ENCODE measurements around the gene COL19A1. TPM values are rescaled to one million over a fixed set of nuclear protein-coding genes. Genes with fewer than 3 reads are reported as not detected.

COL19A1 gene
- total and polyA plus RNA-seq, 9 of the 15 experiments (the other 6 are each of a cell fraction or from before 2014, with no cell fraction given) = not detected

DNA sequence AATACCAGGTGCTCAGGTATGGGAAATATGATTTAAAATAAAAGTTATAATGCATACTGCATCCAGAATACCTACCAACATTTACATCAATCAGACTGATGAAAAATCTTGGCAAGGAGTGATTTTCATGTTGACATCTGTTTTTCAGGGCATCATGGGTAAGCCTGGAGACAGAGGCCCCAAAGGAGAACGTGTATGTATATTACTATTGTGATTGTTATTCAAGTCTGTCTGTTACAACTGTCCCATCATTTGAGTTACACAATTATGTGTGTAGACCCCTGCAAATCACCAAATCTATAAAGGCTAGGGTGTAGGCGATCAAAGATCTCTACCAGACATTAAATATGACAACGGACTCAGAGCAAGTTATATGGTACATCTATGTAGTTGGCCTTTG is 318.4 kb downstream of the COL19A1 start:
- no peaks in the 10 kb centered on the region for H3K9me1 ChIP-seq (ENCODE audit: control insufficient read depth, insufficient read depth, low read length)
- H3K79me2 ChIP-seq (ENCODE audit: control insufficient read depth, insufficient read depth, low read length) = no peaks in the 10 kb centered on the region
- no TSS peak for BruUV-seq (replicated peaks)
- 5% methylated on average over 3 of the region's 3 CpGs for WGBS (ENCODE audit: insufficient coverage, low coverage, missing lambda C conversion rate)
- ChIA-PET POLR2A (no interaction called here), CTCF (ENCODE audit: low intra/inter-chr PET ratio) (no interaction called here)
- H3K27me3 ChIP-seq (ENCODE audit: control insufficient read depth in 2 of 2, insufficient read depth in 2 of 2, low read length in 2 of 2) = no peaks in the 10 kb centered on the region; a peak in 1 of 5 replicates
- ATAC-seq = no peak
- no peak for FAIRE-seq
- no peak for TF ChIP-seq KDM4B (IDR thresholded peaks at IDR 0.05; ENCODE audit: borderline replicate concordance in 2 of 2, low read depth in 1 of 2)
- TF ChIP-seq ZNF354B (CRISPR knock-in tag; IDR thresholded peaks at IDR 0.05) = no peak
- TF ChIP-seq, protein P1, sequence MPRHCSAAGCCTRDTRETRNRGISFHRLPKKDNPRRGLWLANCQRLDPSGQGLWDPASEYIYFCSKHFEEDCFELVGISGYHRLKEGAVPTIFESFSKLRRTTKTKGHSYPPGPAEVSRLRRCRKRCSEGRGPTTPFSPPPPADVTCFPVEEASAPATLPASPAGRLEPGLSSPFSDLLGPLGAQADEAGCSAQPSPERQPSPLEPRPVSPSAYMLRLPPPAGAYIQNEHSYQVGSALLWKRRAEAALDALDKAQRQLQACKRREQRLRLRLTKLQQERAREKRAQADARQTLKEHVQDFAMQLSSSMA (CRISPR knock-in tag; IDR thresholded peaks at IDR 0.05) = no peak
- TF ChIP-seq, protein P2, sequence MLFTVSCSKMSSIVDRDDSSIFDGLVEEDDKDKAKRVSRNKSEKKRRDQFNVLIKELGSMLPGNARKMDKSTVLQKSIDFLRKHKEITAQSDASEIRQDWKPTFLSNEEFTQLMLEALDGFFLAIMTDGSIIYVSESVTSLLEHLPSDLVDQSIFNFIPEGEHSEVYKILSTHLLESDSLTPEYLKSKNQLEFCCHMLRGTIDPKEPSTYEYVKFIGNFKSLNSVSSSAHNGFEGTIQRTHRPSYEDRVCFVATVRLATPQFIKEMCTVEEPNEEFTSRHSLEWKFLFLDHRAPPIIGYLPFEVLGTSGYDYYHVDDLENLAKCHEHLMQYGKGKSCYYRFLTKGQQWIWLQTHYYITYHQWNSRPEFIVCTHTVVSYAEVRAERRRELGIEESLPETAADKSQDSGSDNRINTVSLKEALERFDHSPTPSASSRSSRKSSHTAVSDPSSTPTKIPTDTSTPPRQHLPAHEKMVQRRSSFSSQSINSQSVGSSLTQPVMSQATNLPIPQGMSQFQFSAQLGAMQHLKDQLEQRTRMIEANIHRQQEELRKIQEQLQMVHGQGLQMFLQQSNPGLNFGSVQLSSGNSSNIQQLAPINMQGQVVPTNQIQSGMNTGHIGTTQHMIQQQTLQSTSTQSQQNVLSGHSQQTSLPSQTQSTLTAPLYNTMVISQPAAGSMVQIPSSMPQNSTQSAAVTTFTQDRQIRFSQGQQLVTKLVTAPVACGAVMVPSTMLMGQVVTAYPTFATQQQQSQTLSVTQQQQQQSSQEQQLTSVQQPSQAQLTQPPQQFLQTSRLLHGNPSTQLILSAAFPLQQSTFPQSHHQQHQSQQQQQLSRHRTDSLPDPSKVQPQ (CRISPR knock-in tag; IDR thresholded peaks at IDR 0.05; ENCODE audit: borderline replicate concordance) = no peak
- TF ChIP-seq ARNT (IDR thresholded peaks at IDR 0.05) = no peak
- intact Hi-C loops (cut with micrococcal nuclease) (no loop called here), in situ Hi-C loops (cut with MboI) (no loop called here)
- H2AFZ ChIP-seq (ENCODE audit: low read depth, low read length) = no peak overlapping the region
- no peak overlapping the region for H3K9ac ChIP-seq (ENCODE audit: insufficient read depth in 1 of 2, low read depth in 2 of 2, low read length in 2 of 2)
- no peaks in the 10 kb centered on the region for H4K20me1 ChIP-seq (replicated peaks; ENCODE audit: control insufficient read depth, insufficient read depth, low read length)
- no peak overlapping the region for H3K4me3 ChIP-seq
- no peaks in the 10 kb centered on the region for H3K36me3 ChIP-seq (ENCODE audit: control insufficient read depth, insufficient read depth, low read length)
- no peak overlapping the region for H3K27ac ChIP-seq (ENCODE audit: extremely low read depth, low read depth, low read length)
- DNase-seq (ENCODE audit: extremely low read depth in 1 of 4, low spot score in 3 of 4) = no peak
- no peaks in the 10 kb centered on the region for H3K9me3 ChIP-seq (replicated peaks; ENCODE audit: control insufficient read depth, insufficient read depth, low read depth, low read length)
- H3K4me1 ChIP-seq (replicated peaks in 1 of 2; ENCODE audit: control insufficient read depth in 2 of 2, insufficient read depth in 2 of 2, low read length in 2 of 2) = no peaks in the 10 kb centered on the region
- H3K4me2 ChIP-seq (ENCODE audit: insufficient read depth, low read length) = no peak overlapping the region
